Activated naive CD8-positive, alpha-beta T cell treated with anti-CD3 and anti-CD28 coated beads, Interleukin-2, amount 10 ng/mL, durations not matched to agents 7 days and 5 days (primary cell): ENCODE results near the gene ZNF674. TPM values are rescaled to one million over a fixed set of nuclear protein-coding genes. Genes with fewer than 3 reads are reported as not detected.

ENCODE experiments used
- ATAC-seq: fragments of 150-1000 bp; cut with Tn5 transposase; one replicate; pipeline ENCODE4 v1.10.0; 2021; ENCODE audit warnings: low read depth, moderate library complexity
- POLR2A ChIA-PET: fragments of 350-600 bp; sonication (Branson Sonifier 250); formaldehyde crosslinking; loops from one replicate; lab custom pipeline; 2021; ENCODE audit warnings: antibody characterized with exemption; lab: Charles Lee
- DNase-seq: peaks from one replicate; pipeline ENCODE4 v3.0.0; 2021
- H3K27ac Mint-ChIP-seq: one replicate; pipeline ENCODE4 v1.8.0; 2022; ENCODE audit warnings: mild to moderate bottlenecking, mixed read lengths
- H3K27me3 Mint-ChIP-seq: one replicate; pipeline ENCODE4 v1.8.0; 2022; ENCODE audit warnings: mild to moderate bottlenecking, moderate library complexity, mixed read lengths
- H3K36me3 Mint-ChIP-seq: one replicate; pipeline ENCODE4 v1.8.0; 2021; ENCODE audit warnings: mild to moderate bottlenecking, mixed read lengths
- H3K4me1 Mint-ChIP-seq: one replicate; pipeline ENCODE4 v1.8.0; 2021; ENCODE audit warnings: mixed read lengths
- H3K4me3 Mint-ChIP-seq: one replicate; pipeline ENCODE4 v1.8.0; 2022; ENCODE audit warnings: mild to moderate bottlenecking, moderate library complexity, mixed read lengths
- H3K9me3 Mint-ChIP-seq: one replicate; pipeline ENCODE4 v1.8.0; 2021; ENCODE audit warnings: mixed read lengths
- total RNA-seq, 2 experiments: library from RNA; stranded (reverse); gene quantifications; one replicate each; pipeline ENCODE4 v1.2.3, GENCODE V29; 2021

The ZNF674 gene
- total RNA-seq, 2 experiments from 2014 or later, result 4.7 to 5.4 TPM

DNA sequence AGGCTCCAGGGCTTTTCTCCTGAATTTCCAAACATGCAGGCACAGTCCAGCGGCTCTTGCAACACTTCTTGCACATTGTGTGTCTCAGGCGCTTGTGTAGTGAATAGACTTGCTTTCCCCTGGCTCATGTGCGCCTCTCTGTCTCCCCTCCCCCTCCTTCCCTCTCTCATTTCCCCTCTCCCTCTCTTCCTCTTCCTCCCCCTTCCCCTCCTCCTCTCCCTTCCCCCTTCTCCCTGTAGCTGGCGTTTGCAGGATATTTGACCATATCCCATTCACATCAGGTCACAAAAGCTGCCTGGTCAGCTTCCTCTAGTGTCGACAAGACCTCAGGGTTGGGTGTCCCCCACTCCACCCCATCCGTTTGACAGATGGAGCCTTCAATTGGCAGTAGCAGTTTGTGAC, 30.8 kb upstream of the ZNF674 start:
- POLR2A ChIA-PET, result interaction anchor here (0.7 to 1.2 kb wide), 3 partner anchors 11 to 1053 kb away, joined by 3 to 4 read pairs (median 4); no protein-coding TSS in a partner anchor
- no peaks in the 10 kb centered on the region for H3K9me3 Mint-ChIP-seq
- ATAC-seq (no peak), DNase-seq (no peak)
- peaks cover 4% of the 10 kb centered on the region for H3K27me3 Mint-ChIP-seq
- no peak overlapping the region for H3K27ac Mint-ChIP-seq
- peaks cover 25% of the 10 kb centered on the region for H3K4me1 Mint-ChIP-seq
- peaks cover 20% of the 10 kb centered on the region for H3K36me3 Mint-ChIP-seq
- H3K4me3 Mint-ChIP-seq, result peak overlapping the region; percentile 83

DNA sequence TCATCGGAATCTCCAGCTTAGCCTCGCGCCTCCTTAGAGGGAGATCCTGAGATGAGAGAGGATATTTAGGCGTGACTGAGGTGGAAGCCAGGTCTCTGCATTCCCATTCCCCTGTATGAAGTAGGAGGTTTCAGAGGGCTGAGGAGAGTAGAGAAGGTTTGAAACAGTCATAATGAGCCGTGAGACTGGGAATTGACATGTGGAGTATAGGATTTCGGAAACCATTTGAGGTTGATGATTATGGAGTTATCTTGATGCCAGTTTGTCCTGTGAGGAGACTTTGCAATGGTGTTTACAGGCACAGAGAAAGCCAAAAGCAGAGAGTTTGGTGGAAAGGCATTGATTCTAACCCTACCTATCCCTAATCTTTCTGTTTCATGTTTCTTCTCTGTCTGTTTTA, 30.4 kb upstream of the ZNF674 start:
- Mint-ChIP-seq H3K27ac (no peak overlapping the region), H3K36me3 (peaks cover 20% of the 10 kb centered on the region), H3K9me3 (no peaks in the 10 kb centered on the region), H3K27me3 (peaks cover 4% of the 10 kb centered on the region), H3K4me3 (peak overlapping the region; percentile 83), H3K4me1 (peaks cover 25% of the 10 kb centered on the region)
- no peak for DNase-seq
- ATAC-seq, result no peak
- POLR2A ChIA-PET, result interaction anchor here (1.2 kb wide), 1 partner anchor 12 kb away, joined by 3 read pairs; no protein-coding TSS in a partner anchor

DNA sequence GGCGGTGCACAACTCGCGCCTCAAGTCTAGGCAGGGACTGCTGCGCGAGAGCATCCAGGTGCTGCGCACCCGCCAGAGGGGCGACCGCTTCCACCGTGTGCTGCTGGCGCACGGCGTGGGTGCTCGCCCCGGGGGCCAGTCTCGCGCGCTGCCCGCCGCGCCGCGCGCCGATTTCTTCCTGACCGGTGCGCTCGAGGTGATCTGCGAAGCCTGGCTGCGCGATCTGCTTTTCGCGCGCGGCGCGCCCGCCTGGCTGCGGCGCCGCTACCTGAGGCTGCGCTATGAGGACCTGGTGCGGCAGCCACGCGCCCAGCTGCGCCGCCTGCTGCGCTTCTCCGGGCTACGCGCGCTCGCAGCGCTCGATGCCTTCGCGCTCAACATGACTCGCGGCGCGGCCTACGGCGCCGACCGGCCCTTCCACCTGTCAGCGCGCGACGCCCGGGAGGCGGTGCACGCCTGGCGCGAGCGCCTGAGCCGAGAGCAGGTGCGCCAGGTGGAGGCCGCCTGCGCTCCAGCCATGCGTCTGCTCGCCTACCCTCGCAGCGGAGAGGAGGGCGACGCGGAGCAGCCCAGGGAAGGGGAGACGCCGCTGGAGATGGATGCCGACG, 29.7 kb upstream of the ZNF674 start:
- peak overlapping the region; percentile 61 for H3K27ac Mint-ChIP-seq
- no peaks in the 10 kb centered on the region for H3K9me3 Mint-ChIP-seq
- DNase-seq (peak; percentile 63), ATAC-seq (peak; percentile 29)
- peak overlapping the region; percentile 83 for H3K4me3 Mint-ChIP-seq
- H3K4me1 Mint-ChIP-seq, result peaks cover 25% of the 10 kb centered on the region
- H3K36me3 Mint-ChIP-seq, result peaks cover 20% of the 10 kb centered on the region
- H3K27me3 Mint-ChIP-seq, result peaks cover 4% of the 10 kb centered on the region
- POLR2A ChIA-PET, result interaction anchor here (0.8 to 1.2 kb wide), 2 partner anchors 13 to 36 kb away, joined by 3 read pairs; no protein-coding TSS in a partner anchor

DNA sequence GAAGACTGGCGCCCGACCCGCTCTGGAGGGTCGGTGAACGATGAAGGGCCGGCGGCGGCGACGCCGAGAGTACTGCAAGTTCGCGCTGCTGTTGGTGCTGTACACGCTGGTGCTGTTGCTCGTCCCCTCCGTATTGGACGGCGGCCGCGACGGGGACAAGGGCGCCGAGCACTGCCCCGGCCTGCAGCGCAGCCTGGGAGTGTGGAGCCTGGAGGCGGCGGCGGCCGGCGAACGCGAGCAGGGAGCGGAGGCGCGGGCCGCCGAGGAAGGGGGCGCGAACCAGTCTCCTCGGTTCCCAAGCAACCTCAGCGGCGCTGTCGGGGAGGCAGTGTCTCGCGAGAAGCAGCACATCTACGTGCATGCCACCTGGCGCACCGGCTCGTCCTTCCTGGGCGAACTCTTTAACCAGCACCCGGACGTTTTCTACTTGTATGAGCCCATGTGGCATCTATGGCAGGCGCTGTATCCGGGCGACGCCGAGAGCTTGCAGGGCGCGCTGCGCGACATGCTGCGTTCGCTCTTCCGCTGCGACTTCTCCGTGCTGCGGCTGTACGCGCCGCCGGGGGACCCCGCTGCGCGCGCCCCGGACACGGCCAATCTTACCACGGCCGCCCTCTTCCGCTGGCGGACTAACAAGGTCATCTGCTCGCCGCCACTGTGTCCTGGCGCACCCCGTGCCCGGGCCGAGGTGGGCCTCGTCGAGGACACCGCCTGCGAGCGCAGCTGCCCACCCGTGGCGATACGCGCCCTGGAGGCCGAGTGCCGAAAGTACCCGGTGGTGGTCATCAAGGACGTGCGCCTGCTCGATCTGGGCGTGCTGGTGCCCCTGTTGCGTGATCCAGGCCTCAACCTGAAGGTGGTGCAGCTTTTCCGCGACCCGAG, 28.9 kb upstream of the ZNF674 start:
- peak overlapping the region; percentile 83 for H3K4me3 Mint-ChIP-seq
- H3K27me3 Mint-ChIP-seq, result peaks cover 4% of the 10 kb centered on the region
- peaks cover 15% of the 10 kb centered on the region for H3K36me3 Mint-ChIP-seq
- peak overlapping the region; percentile 66 for H3K27ac Mint-ChIP-seq
- no peaks in the 10 kb centered on the region for H3K9me3 Mint-ChIP-seq
- peaks cover 21% of the 10 kb centered on the region for H3K4me1 Mint-ChIP-seq
- POLR2A ChIA-PET, result interaction anchor here (0.8 kb wide), 1 partner anchor 37 kb away, joined by 3 read pairs; no protein-coding TSS in a partner anchor
- ATAC-seq (peak; percentile 53), DNase-seq (peak; percentile 71)

DNA sequence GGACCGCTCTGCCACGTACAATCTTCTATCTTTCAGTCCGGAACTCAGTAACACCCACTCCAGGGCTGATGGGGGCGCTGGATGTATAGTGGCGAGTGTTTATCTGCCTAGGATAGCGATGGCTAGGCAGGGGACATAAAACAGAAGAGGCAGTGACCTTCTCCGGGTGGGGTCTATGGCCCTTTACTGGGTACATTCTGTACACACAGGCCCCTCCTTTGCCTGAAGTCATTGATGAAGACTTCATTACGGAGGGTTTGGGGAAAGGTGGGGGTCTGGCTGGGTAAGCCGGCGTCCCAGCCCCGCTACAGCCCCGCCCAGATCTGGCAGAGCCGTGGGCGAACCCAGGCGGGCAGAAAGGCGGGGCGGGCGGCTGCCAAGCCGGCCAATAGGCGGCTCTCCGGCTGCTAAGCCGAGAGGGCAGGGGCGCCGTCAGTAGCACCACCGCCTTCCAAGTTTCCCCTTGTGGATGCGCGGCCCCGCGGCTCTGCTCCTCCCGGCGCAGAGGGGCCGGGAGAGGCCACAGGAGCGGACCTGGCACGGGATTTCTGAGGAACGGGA, 28.2 kb upstream of the ZNF674 start, which contains the start of gene CHST7:
TSS of gene CHST7 (plus strand) at position 435 of the 561 bp plus-strand sequence. CDS start 167 bp downstream, outside the sequence.
- Mint-ChIP-seq H3K9me3 (no peaks in the 10 kb centered on the region), H3K36me3 (peaks cover 16% of the 10 kb centered on the region), H3K27me3 (peaks cover 4% of the 10 kb centered on the region), H3K27ac (peak within 1 kb of the TSS; percentile 66), H3K4me1 (peaks cover 21% of the 10 kb centered on the region), H3K4me3 (peak within 1 kb of the TSS; percentile 83)
- POLR2A ChIA-PET, result interaction anchor here (1.0 to 1.4 kb wide), 3 partner anchors 11 to 38 kb away, joined by 3 to 5 read pairs (median 4); no protein-coding TSS in a partner anchor
- DNase-seq (peak; percentile 71), ATAC-seq (peak; percentile 65)

DNA sequence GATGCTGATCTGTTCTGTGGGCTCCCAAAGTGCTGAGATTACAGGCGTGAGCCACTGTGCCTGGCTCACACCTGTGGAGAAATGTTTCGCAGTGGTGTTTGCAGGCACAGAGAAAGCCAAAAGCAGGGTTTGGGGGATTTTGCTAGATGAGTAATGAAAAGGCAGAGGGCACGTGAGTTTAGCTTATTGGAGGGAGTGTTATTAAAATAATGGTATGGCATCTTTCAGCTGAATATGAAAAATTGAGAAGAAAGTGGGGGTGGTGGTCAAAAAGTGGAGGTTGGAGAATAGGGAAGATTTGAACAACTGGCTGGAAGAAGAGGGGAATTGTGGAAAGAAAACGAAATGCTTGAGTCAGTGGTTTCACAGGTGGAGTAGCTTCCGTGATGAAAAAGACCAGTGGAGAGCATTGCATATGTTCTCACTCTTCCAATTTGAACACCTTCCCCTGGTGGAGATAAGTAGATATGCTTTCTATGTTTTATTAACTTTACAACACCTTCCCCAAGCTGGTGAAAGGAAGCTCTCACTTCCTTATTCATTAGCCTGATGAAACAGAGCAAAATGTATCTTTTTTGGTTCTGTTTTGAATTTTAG, 27.2 kb upstream of the ZNF674 start:
- no peak for ATAC-seq
- H3K9me3 Mint-ChIP-seq, result no peaks in the 10 kb centered on the region
- POLR2A ChIA-PET, result interaction anchor here (0.6 to 1.4 kb wide), 4 partner anchors 10 to 39 kb away, joined by 3 to 5 read pairs (median 4); no protein-coding TSS in a partner anchor
- DNase-seq, result no peak
- peaks cover 4% of the 10 kb centered on the region for H3K27me3 Mint-ChIP-seq
- H3K4me1 Mint-ChIP-seq, result peaks cover 20% of the 10 kb centered on the region
- peaks cover 12% of the 10 kb centered on the region for H3K36me3 Mint-ChIP-seq
- peak overlapping the region; percentile 83 for H3K4me3 Mint-ChIP-seq
- H3K27ac Mint-ChIP-seq, result peak overlapping the region; percentile 66

DNA sequence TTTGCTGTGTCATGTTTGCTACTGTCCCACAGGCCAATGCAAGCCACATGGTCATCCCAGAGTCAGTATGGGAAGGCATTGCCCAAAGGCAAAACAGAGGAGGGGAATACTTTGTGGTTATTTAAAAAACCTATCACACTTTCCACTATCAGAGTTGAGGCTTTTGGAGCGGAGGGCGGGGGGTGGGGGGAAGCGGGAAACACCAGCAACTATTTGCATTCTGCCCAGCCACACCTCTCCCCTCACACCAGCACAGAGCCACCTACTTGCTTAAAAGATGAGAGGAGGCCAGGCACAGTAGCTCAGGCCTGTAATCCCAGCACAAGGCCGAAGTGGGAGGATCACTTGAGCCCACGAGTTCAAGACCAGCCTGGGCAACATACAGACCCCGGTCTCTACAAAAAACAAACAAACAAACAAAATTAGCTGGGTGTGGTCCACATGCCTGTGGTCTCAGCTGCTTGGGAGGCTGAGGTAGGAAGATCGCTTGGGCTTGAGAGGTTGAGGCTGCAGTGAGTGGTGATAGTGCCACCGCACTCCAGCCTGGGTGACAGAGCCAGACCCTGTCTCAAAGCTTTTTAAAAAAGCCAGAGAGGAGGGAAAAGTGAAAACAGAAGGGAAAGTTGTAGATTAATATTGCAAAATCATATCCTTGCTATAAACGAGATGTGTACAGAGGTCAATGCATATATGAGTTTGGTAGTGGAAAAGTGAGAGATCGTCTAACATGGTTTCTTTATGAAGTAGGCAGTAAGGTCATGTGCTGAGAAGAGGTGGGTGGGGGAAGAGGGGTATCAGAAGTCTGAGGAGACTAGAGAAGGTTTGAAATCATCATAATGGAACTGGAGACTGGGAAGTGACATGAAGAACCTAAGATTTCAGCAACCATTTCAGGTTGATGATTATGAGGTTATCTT, 26.5 kb upstream of the ZNF674 start:
- peaks cover 8% of the 10 kb centered on the region for H3K36me3 Mint-ChIP-seq
- peaks cover 20% of the 10 kb centered on the region for H3K4me1 Mint-ChIP-seq
- H3K4me3 Mint-ChIP-seq, result peak overlapping the region; percentile 22
- H3K27ac Mint-ChIP-seq, result peak overlapping the region; percentile 66
- POLR2A ChIA-PET, result interaction anchor here (1.2 kb wide), 1 partner anchor 9 kb away, joined by 4 read pairs; no protein-coding TSS in a partner anchor
- H3K27me3 Mint-ChIP-seq, result peaks cover 4% of the 10 kb centered on the region
- no peaks in the 10 kb centered on the region for H3K9me3 Mint-ChIP-seq
- no peak for DNase-seq
- ATAC-seq, result no peak

DNA sequence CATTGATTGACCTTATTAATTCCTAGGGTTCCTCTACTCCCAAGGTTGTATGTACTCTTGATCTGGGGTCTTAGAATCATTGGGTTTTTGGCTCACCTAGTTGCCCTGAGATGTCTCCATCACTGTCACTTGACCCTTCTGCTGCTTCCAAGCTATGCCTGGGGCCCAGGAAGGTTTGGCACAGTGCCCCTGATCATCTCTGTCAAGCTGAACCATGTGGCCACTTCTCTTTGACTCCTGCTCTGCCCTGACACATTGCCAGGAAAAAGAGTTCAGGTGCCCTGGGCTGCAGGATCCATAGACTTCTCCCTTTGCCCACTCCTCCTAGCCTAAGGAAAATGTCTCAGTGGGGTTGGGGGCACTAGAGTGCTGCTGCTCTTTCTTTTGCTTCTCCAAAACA, 24.4 kb upstream of the ZNF674 start:
- peaks cover 2% of the 10 kb centered on the region for H3K36me3 Mint-ChIP-seq
- H3K27ac Mint-ChIP-seq, result no peak overlapping the region
- no peak for ATAC-seq
- no peak for DNase-seq
- H3K4me1 Mint-ChIP-seq, result peaks cover 12% of the 10 kb centered on the region
- H3K9me3 Mint-ChIP-seq, result no peaks in the 10 kb centered on the region
- no peak overlapping the region for H3K4me3 Mint-ChIP-seq
- POLR2A ChIA-PET, result no interaction called here
- no peaks in the 10 kb centered on the region for H3K27me3 Mint-ChIP-seq

DNA sequence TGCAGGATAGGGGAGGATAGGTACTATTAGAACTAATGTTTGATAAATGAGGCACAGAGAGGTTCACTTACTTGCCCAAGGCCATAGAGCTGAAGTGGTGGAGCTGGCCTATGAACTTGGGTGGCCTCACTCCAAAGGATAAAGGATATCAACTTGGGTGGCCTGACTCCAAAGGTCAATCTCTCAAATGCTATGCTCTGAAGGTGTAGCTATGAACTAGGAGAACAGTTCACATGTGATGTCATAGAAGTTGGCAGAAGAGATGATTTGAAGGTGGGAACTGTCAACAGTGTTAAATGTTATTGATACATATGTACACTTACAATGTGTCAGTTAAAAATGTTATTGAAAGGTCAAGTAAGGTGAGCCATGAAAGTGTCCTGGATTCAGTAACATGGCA, 22.2 kb upstream of the ZNF674 start:
- peaks cover 2% of the 10 kb centered on the region for H3K36me3 Mint-ChIP-seq
- no peaks in the 10 kb centered on the region for H3K9me3 Mint-ChIP-seq
- DNase-seq (no peak), ATAC-seq (no peak)
- no peaks in the 10 kb centered on the region for H3K27me3 Mint-ChIP-seq
- H3K4me1 Mint-ChIP-seq, result peaks cover 12% of the 10 kb centered on the region
- POLR2A ChIA-PET, result no interaction called here
- no peak overlapping the region for H3K27ac Mint-ChIP-seq
- no peak overlapping the region for H3K4me3 Mint-ChIP-seq

DNA sequence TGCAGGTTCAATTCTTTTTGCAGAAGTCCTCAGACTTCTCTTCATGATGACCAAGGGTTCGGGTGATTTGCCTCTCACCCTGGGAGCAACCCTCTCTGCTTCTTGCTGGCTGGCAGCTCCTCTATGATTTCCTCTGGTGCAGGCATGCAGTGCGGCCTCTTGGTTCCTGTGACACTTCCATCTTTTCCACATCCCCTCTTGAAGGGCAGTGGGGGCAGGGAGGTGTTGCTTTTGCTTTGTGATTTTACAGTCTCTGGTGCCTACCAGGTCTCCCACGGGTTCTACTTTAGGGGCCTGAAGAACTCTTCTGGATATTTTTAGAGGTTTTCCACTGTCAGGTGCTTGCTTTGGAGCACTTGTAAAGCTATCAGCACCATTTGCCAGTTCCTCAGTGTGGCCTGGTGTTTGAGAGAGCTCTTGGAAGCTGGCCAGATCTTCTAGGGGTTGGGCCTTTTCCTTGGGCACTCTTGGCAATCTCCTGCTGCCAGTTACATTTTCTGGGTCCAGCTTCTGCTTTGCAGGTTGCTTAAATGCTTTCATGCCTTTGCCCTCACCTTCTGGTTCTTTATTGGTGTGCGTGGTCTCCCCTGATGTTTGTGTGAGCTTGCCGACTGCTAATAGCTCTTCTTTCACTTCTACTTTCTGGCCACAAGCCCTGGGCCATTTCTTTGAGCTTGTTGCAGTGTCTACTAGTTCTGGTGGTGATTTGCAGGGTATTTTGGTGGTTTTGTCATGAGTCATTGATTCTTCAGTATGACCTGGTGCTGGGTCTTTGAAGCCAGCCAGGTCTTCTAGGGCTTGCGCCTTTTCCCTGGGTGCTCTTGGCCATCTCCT, 16.8 kb upstream of the ZNF674 start:
- Mint-ChIP-seq H3K36me3 (peaks cover 3% of the 10 kb centered on the region), H3K9me3 (no peaks in the 10 kb centered on the region), H3K27me3 (no peaks in the 10 kb centered on the region), H3K4me3 (peak overlapping the region; percentile 43), H3K27ac (peak overlapping the region; percentile 39), H3K4me1 (peaks cover 13% of the 10 kb centered on the region)
- DNase-seq (no peak), ATAC-seq (peak; percentile 74)
- POLR2A ChIA-PET, result interaction anchor here (0.8 kb wide), 1 partner anchor 11 kb away, joined by 4 read pairs; no protein-coding TSS in a partner anchor

DNA sequence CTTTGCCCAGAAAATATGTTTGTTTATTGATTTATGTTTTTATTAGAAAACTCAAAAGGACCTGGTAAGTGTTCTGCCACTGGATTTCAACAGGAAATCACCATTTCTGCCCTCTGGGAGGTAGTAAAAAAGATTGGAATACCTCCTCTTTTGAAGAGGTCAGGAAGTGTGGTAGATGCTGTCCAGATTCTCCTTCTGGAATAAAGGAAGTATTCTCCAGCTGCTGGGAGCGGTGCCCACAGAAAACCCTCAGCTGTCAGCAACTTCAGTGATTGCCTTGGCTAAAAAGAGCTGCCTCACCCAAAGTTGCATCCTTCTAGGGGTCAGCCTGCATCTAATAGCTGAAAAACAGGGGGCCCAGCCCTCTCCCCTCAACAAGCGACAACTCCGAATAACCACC, 13.8 kb upstream of the ZNF674 start:
- no peak for DNase-seq
- Mint-ChIP-seq H3K4me1 (peaks cover 13% of the 10 kb centered on the region), H3K27ac (no peak overlapping the region), H3K9me3 (no peaks in the 10 kb centered on the region), H3K27me3 (no peaks in the 10 kb centered on the region), H3K4me3 (no peak overlapping the region), H3K36me3 (peaks cover 3% of the 10 kb centered on the region)
- POLR2A ChIA-PET, result no interaction called here
- ATAC-seq, result no peak
